ENCODE measurements around the gene NFIA. TPM values are rescaled to one million over a fixed set of nuclear protein-coding genes. Genes with fewer than 3 reads are reported as not detected.

The NFIA gene
- total RNA-seq, 4 donors from 2014 or later: 134 to 183 (median 148) TPM

GRCh38 chr1:61480273-61480935 is 398.0 kb downstream of the NFIA start:
- no peaks in the 10 kb centered on the region for H3K9me3 ChIP-seq
- H3K27me3 ChIP-seq: no peaks in the 10 kb centered on the region
- 71% methylated on average over 4 of the region's 4 CpGs for WGBS
- no peak overlapping the region for H3K4me3 ChIP-seq
- no peak overlapping the region for H3K27ac ChIP-seq (replicated peaks in 1 of 4)
- H3K36me3 ChIP-seq: no peaks in the 10 kb centered on the region
- intact Hi-C loops (cut with DNase I): no loop called here
- no peak for TF ChIP-seq EP300 (IDR thresholded peaks at IDR 0.05)
- TF ChIP-seq POLR2A (IDR thresholded peaks at IDR 0.05; ENCODE audit: low read depth): no peak
- TF ChIP-seq POLR2AphosphoS5 (IDR thresholded peaks at IDR 0.05): no peak
- TF ChIP-seq, protein P1, sequence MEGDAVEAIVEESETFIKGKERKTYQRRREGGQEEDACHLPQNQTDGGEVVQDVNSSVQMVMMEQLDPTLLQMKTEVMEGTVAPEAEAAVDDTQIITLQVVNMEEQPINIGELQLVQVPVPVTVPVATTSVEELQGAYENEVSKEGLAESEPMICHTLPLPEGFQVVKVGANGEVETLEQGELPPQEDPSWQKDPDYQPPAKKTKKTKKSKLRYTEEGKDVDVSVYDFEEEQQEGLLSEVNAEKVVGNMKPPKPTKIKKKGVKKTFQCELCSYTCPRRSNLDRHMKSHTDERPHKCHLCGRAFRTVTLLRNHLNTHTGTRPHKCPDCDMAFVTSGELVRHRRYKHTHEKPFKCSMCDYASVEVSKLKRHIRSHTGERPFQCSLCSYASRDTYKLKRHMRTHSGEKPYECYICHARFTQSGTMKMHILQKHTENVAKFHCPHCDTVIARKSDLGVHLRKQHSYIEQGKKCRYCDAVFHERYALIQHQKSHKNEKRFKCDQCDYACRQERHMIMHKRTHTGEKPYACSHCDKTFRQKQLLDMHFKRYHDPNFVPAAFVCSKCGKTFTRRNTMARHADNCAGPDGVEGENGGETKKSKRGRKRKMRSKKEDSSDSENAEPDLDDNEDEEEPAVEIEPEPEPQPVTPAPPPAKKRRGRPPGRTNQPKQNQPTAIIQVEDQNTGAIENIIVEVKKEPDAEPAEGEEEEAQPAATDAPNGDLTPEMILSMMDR (IDR thresholded peaks at IDR 0.05): no peak
- DNase-seq (ENCODE audit: extremely low spot score): no peak
- H3K4me1 ChIP-seq: no peaks in the 10 kb centered on the region

- 64% methylated on average over 2 of the region's 3 CpGs for WGBS
- H3K27ac ChIP-seq (replicated peaks in 1 of 4): no peak overlapping the region
- H3K4me3 ChIP-seq: no peak overlapping the region
- H3K36me3 ChIP-seq: no peaks in the 10 kb centered on the region
- H3K27me3 ChIP-seq: no peaks in the 10 kb centered on the region
- DNase-seq (ENCODE audit: extremely low spot score): no peak
- TF ChIP-seq, protein P1 (IDR thresholded peaks at IDR 0.05): no peak
- no peak for TF ChIP-seq EP300 (IDR thresholded peaks at IDR 0.05)
- no peak for TF ChIP-seq POLR2A (IDR thresholded peaks at IDR 0.05; ENCODE audit: low read depth)
- TF ChIP-seq POLR2AphosphoS5 (IDR thresholded peaks at IDR 0.05): no peak
- no peaks in the 10 kb centered on the region for H3K4me1 ChIP-seq
- H3K9me3 ChIP-seq: no peaks in the 10 kb centered on the region
- intact Hi-C loops (cut with DNase I): no loop called here
Observed at GRCh38 chr1:61481315-61481715, 399.0 kb downstream of the NFIA start.

GRCh38 chr1:61482170-61482734 is 399.9 kb downstream of the NFIA start:
- Histone ChIP-seq H3K9me3 (no peaks in the 10 kb centered on the region), H3K4me1 (no peaks in the 10 kb centered on the region), H3K27me3 (no peaks in the 10 kb centered on the region), H3K27ac (replicated peaks in 1 of 4) (no peak overlapping the region), H3K4me3 (no peak overlapping the region), H3K36me3 (no peaks in the 10 kb centered on the region)
- TF ChIP-seq POLR2AphosphoS5 (IDR thresholded peaks at IDR 0.05): no peak
- TF ChIP-seq, protein P1 (IDR thresholded peaks at IDR 0.05): no peak
- TF ChIP-seq EP300 (IDR thresholded peaks at IDR 0.05): no peak
- TF ChIP-seq POLR2A (IDR thresholded peaks at IDR 0.05; ENCODE audit: low read depth): no peak
- 61% methylated on average over 7 of the region's 7 CpGs for WGBS
- no peak for DNase-seq (ENCODE audit: extremely low spot score)
- intact Hi-C loops (cut with DNase I): no loop called here

GRCh38 chr1:61486783-61487536 is 404.6 kb downstream of the NFIA start:
- Histone ChIP-seq H3K27ac (replicated peaks in 1 of 4) (no peak overlapping the region), H3K4me3 (no peak overlapping the region), H3K27me3 (no peaks in the 10 kb centered on the region), H3K4me1 (peaks cover 6 to 26% (median 17%) of the 10 kb centered on the region in 4 donors), H3K36me3 (no peaks in the 10 kb centered on the region), H3K9me3 (no peaks in the 10 kb centered on the region)
- 79% methylated on average over 4 of the region's 4 CpGs for WGBS
- no peak for DNase-seq (ENCODE audit: extremely low spot score)
- no peak for TF ChIP-seq POLR2A (IDR thresholded peaks at IDR 0.05; ENCODE audit: low read depth)
- intact Hi-C loops (cut with DNase I): no loop called here

DNA sequence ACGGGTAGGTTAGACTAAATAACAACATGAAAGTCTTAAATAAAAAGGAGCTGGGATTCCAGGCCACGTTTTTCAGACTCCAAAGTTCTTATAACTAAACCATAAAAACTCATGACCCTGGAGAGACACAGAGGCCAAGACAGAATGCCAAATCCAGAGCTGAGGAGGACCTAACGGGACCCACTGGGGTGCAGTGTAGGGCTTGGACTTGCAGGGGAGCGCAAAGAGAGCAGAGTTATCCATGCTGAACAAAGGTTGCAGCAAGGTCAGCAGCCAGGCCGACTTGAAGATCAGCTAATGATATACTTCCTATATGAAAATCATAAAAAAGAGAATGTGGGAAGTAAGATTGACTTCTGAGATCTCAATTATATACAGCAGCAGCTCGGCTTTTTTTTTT is 405.4 kb downstream of the NFIA start:
- 82% methylated on average over 6 of the region's 6 CpGs for WGBS

More for the DNA sequence above, 405.4 kb downstream of the NFIA start:
- no peak overlapping the region for H3K27ac ChIP-seq (replicated peaks in 1 of 4)
- peaks cover 9 to 29% (median 20%) of the 10 kb centered on the region in 4 donors for H3K4me1 ChIP-seq
- intact Hi-C loops (cut with DNase I): no loop called here
- no peak for DNase-seq (ENCODE audit: extremely low spot score)
- H3K36me3 ChIP-seq: no peaks in the 10 kb centered on the region
- no peak overlapping the region for H3K4me3 ChIP-seq
- no peaks in the 10 kb centered on the region for H3K9me3 ChIP-seq
- TF ChIP-seq POLR2A (IDR thresholded peaks at IDR 0.05; ENCODE audit: low read depth) (no peak), EP300 (IDR thresholded peaks at IDR 0.05) (no peak), POLR2AphosphoS5 (IDR thresholded peaks at IDR 0.05) (no peak)
- TF ChIP-seq, protein P1 (IDR thresholded peaks at IDR 0.05): no peak
- H3K27me3 ChIP-seq: no peaks in the 10 kb centered on the region

All from esophagus muscularis mucosa (tissue), 4 donors.